PC-3 (cell line): ENCODE results near the gene RBFOX2. TPM values are rescaled to one million over a fixed set of nuclear protein-coding genes. Genes with fewer than 3 reads are reported as not detected.

Experiments
- ATAC-seq: fragments of 200-7000 bp; cut with Tn5 transposase; 2 replicates; pipeline ENCODE4 v1.9.1; 2020; ENCODE audit warnings: mild to moderate bottlenecking, moderate library complexity
- BruUV-seq: library from RNA; stranded (reverse); fragments of 400-500 nt; replicated peaks from 2 replicates; lab custom pipeline; 2021; lab: Mats Ljungman, UMichigan
- CTCF ChIA-PET: fragments of 300-600 bp; sonication (Branson Sonifier 250); formaldehyde crosslinking; loops from one replicate; lab custom pipeline; 2022; ENCODE audit warnings: antibody characterized with exemption; lab: Charles Lee
- POLR2A ChIA-PET: fragments of 300-600 bp; sonication (Branson Sonifier 250); formaldehyde crosslinking; loops from one replicate; lab custom pipeline; 2022; ENCODE audit warnings: antibody characterized with exemption; ENCODE audit not compliant: unreplicated experiment; lab: Charles Lee
- DNase-seq: peaks from one replicate; pipeline ENCODE4 v3.0.0-alpha.2; 2015
- H2AFZ ChIP-seq: fragments of 300-600 bp; sonication (generic); 2 replicates; pipeline ENCODE4 v1.6.0; 2016; ENCODE audit warnings: antibody characterized with exemption, low read length
- H3F3A ChIP-seq: fragments of 300-600 bp; sonication (generic); one replicate; pipeline ENCODE4 v1.6.0; 2017; ENCODE audit warnings: antibody characterized with exemption, low read length, control low read depth, mild to moderate bottlenecking; ENCODE audit not compliant: unreplicated experiment
- H3K27ac ChIP-seq: fragments of 300-600 bp; sonication (generic); 2 replicates; pipeline ENCODE4 v1.5.1; 2016; ENCODE audit warnings: mild to moderate bottlenecking, low read length
- H3K27me3 ChIP-seq: fragments of 300-600 bp; sonication (generic); 2 replicates; pipeline ENCODE4 v1.6.1; 2016; ENCODE audit warnings: low read length, mixed read lengths
- H3K36me3 ChIP-seq: fragments of 300-600 bp; sonication (generic); 2 replicates; pipeline ENCODE4 v1.6.1; 2016; ENCODE audit warnings: low read depth, mixed run types, low read length, mixed read lengths
- H3K4me1 ChIP-seq: fragments of 300-600 bp; sonication (generic); 2 replicates; pipeline ENCODE4 v1.5.1; 2016; ENCODE audit warnings: low read length; ENCODE audit not compliant: insufficient read depth
- H3K4me2 ChIP-seq: fragments of 300-600 bp; sonication (generic); 2 replicates; pipeline ENCODE4 v1.6.0; 2016; ENCODE audit warnings: low read length
- H3K4me3 ChIP-seq: fragments of 300-600 bp; sonication (generic); 2 replicates; pipeline ENCODE4 v1.5.1; 2016; ENCODE audit warnings: mild to moderate bottlenecking, low read length, mixed read lengths
- H3K79me2 ChIP-seq: fragments of 300-600 bp; sonication (generic); 2 replicates; pipeline ENCODE4 v1.6.1; 2017; ENCODE audit warnings: low read length, mixed read lengths
- H3K9ac ChIP-seq: fragments of 300-600 bp; sonication (generic); 2 replicates; pipeline ENCODE4 v1.6.0; 2016; ENCODE audit warnings: mild to moderate bottlenecking, low read length
- H3K9me2 ChIP-seq: fragments of 300-600 bp; sonication (generic); replicated peaks from 2 replicates; pipeline ENCODE4 v1.6.1; 2016; ENCODE audit warnings: mixed run types, low read length, mixed read lengths
- H3K9me3 ChIP-seq: fragments of 300-600 bp; sonication (generic); 2 replicates; pipeline ENCODE4 v1.6.1; 2016; ENCODE audit warnings: low read length, mixed read lengths
- H4K20me1 ChIP-seq: fragments of 300-600 bp; sonication (generic); 2 replicates; pipeline ENCODE4 v1.6.1; 2016; ENCODE audit warnings: low read length, mixed read lengths
- EZH2 ChIP-seq: fragments of 300-600 bp; sonication (generic); IDR thresholded peaks from one replicate; pipeline ENCODE4 v1.6.1; 2017; ENCODE audit warnings: antibody characterized with exemption, mild to moderate bottlenecking, low read length; ENCODE audit not compliant: unreplicated experiment
- EZH2phosphoT487 ChIP-seq: fragments of 300-600 bp; sonication (generic); IDR thresholded peaks from 2 replicates; pipeline ENCODE4 v1.6.1; 2018; ENCODE audit warnings: mild to moderate bottlenecking, antibody characterized with exemption, low read length, borderline replicate concordance
- intact Hi-C: fragments of 100-400 bp; cut with micrococcal nuclease; formaldehyde crosslinking; loops from 2 replicates; pipeline ENCODE4 v1.9.0; 2023
- total RNA-seq: library from RNA; depleted of rRNA; stranded (reverse); fragments of >200 nt; gene quantifications from 2 replicates; pipeline ENCODE4 v1.2.3, GENCODE V29; 2014
- TF ChIP-seq, protein P1 (sequence below): fragments of 300-600 bp; sonication (generic); conservative IDR thresholded peaks from 2 replicates; pipeline ENCODE4 v1.5.1; 2017; ENCODE audit warnings: antibody characterized with exemption, low read depth, mild to moderate bottlenecking, low read length

Gene RBFOX2
- total RNA-seq, 1 experiment from 2014 or later, result 75.1 TPM

- H3K27ac ChIP-seq, result peak overlapping the region; percentile 98
- ChIA-PET POLR2A (interaction anchor here (0.5 to 1.2 kb wide), 3 partner anchors 52 to 89 kb away, joined by 3 to 8 read pairs (median 4); no protein-coding TSS in a partner anchor), CTCF (interaction anchor here (0.5 to 1.3 kb wide), 3 partner anchors 52 to 209 kb away, joined by 3 to 5 read pairs (median 5); no protein-coding TSS in a partner anchor)
- ATAC-seq (peak; percentile 64), DNase-seq (peak; percentile 80)
- peaks cover 92% of the 10 kb centered on the region for H3K79me2 ChIP-seq
- peaks cover 44% of the 10 kb centered on the region for H3K4me1 ChIP-seq
- peak overlapping the region; percentile 99 for H3K4me2 ChIP-seq
- H3K36me3 ChIP-seq, result no peaks in the 10 kb centered on the region
- TF ChIP-seq, protein P1, sequence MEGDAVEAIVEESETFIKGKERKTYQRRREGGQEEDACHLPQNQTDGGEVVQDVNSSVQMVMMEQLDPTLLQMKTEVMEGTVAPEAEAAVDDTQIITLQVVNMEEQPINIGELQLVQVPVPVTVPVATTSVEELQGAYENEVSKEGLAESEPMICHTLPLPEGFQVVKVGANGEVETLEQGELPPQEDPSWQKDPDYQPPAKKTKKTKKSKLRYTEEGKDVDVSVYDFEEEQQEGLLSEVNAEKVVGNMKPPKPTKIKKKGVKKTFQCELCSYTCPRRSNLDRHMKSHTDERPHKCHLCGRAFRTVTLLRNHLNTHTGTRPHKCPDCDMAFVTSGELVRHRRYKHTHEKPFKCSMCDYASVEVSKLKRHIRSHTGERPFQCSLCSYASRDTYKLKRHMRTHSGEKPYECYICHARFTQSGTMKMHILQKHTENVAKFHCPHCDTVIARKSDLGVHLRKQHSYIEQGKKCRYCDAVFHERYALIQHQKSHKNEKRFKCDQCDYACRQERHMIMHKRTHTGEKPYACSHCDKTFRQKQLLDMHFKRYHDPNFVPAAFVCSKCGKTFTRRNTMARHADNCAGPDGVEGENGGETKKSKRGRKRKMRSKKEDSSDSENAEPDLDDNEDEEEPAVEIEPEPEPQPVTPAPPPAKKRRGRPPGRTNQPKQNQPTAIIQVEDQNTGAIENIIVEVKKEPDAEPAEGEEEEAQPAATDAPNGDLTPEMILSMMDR, result no peak
- no peak for TF ChIP-seq EZH2
- no peak for TF ChIP-seq EZH2phosphoT487
- H3K27me3 ChIP-seq, result no peaks in the 10 kb centered on the region
- H3K9me2 ChIP-seq, result no peaks in the 10 kb centered on the region
- no peaks in the 10 kb centered on the region for H3K9me3 ChIP-seq
- no peaks in the 10 kb centered on the region for H4K20me1 ChIP-seq
- BruUV-seq, result TSS peak; percentile 41
- no peaks in the 10 kb centered on the region for H3F3A ChIP-seq
- peak overlapping the region; percentile 85 for H3K9ac ChIP-seq
- no peak overlapping the region for H2AFZ ChIP-seq
- intact Hi-C loops, result loop anchor here (1.0 to 5.0 kb wide), 3 partner anchors 59 to 206 kb away; no protein-coding TSS in a partner anchor
- H3K4me3 ChIP-seq, result peak overlapping the region; percentile 83
Observed at GRCh38 chr22:35835998-35836691, 192.5 kb downstream of the RBFOX2 start.

- Histone ChIP-seq H4K20me1 (no peaks in the 10 kb centered on the region), H3K9me2 (no peaks in the 10 kb centered on the region), H3K27ac (peak overlapping the region; percentile 98), H3K27me3 (no peaks in the 10 kb centered on the region), H3F3A (no peaks in the 10 kb centered on the region), H2AFZ (no peak overlapping the region), H3K9me3 (no peaks in the 10 kb centered on the region), H3K9ac (peak overlapping the region; percentile 85), H3K4me3 (peak overlapping the region; percentile 83), H3K4me1 (peaks cover 39% of the 10 kb centered on the region), H3K36me3 (no peaks in the 10 kb centered on the region), H3K79me2 (peaks cover 95% of the 10 kb centered on the region), H3K4me2 (peak overlapping the region; percentile 99)
- ChIA-PET POLR2A (interaction anchor here (0.5 to 1.2 kb wide), 3 partner anchors 51 to 456 kb away, joined by 4 to 8 read pairs (median 7); no protein-coding TSS in a partner anchor), CTCF (interaction anchor here (0.5 to 1.3 kb wide), 3 partner anchors 52 to 208 kb away, joined by 3 to 5 read pairs (median 5); no protein-coding TSS in a partner anchor)
- DNase-seq (peak; percentile 54), ATAC-seq (no peak)
- no TSS peak for BruUV-seq
- TF ChIP-seq EZH2 (no peak), EZH2phosphoT487 (no peak)
- TF ChIP-seq, protein P1, result no peak
- intact Hi-C loops, result loop anchor here (5.0 kb wide), 1 partner anchor 73 kb away; no protein-coding TSS in a partner anchor
Observed at GRCh38 chr22:35835267-35835997, 193.2 kb downstream of the RBFOX2 start.
